Nephron (organoid): ENCODE measurements around the gene LYVE1.
"Not testable (repeated sequence)": the region's sequence is repeated elsewhere in the genome, so short reads cannot be mapped to it uniquely, and the experiment has no call there.

Source experiments
- H3K27ac Mint-ChIP-seq, 3 experiments: 2 replicates each; pipeline ENCODE4 v1.8.0; 2020; ENCODE audit warnings: mixed read lengths in 3 of 3, mild to moderate bottlenecking in 2 of 3, moderate library complexity in 1 of 3
- H3K27me3 Mint-ChIP-seq: 2 replicates; pipeline ENCODE4 v1.8.0; 2021; ENCODE audit warnings: low read depth, mild to moderate bottlenecking, moderate library complexity, mixed read lengths
- H3K36me3 Mint-ChIP-seq: 2 replicates; pipeline ENCODE4 v1.8.0; 2020; ENCODE audit warnings: low read depth, mixed read lengths
- H3K4me1 Mint-ChIP-seq: 2 replicates; pipeline ENCODE4 v1.8.0; 2020; ENCODE audit warnings: mixed read lengths
- H3K4me3 Mint-ChIP-seq, 3 experiments: 2 replicates each; pipeline ENCODE4 v1.8.0; 2020; ENCODE audit warnings: mild to moderate bottlenecking in 3 of 3, mixed read lengths in 3 of 3, moderate library complexity in 2 of 3
- H3K9me3 Mint-ChIP-seq: 2 replicates; pipeline ENCODE4 v1.8.0; 2020; ENCODE audit warnings: mixed read lengths
- TF ChIP-seq, protein P1 (sequence below), 3 experiments: fragments of 200-600 bp; sonication (generic); IDR thresholded peaks; one replicate each; pipeline ENCODE4 v1.5.0; 2021; ENCODE audit warnings: antibody characterized with exemption in 3 of 3; ENCODE audit not compliant: unreplicated experiment in 3 of 3

The LYVE1 gene

DNA sequence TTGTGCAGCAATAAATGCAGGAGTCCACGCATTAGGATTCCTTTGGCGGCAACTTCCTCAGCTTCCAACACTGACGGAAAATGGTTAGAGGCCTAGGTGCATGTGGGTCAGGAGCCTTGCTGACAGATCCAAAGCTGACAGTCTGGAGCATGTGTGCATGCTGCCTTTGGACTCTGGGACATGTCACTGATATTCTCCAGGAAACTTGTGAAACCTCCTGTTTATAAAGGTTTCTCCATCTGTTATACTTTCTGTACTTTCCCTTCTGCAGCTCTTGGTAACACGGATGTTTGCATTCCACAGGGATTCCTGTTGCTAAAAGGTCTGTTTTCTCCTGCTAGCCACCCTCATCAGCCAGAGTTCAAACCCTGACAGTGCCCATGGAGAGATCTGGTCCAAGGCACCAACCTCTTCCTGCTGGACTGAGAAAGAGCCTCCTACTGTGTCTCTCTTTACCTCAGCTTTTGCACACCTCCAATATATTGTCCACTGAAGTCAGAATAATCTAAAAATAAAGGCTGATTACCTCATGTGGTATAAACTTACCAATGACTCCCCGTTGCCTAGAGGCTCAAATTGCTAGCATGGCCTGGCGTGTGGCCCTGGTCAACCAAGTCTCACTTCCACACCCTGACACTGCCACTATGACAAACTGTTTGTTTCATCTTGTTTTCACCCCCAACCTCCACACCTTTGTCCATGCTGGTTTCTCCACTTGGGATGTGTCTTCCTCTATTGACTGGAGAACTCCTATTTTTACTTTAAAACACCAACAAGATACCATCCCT lies 31.1 kb upstream of the LYVE1 start:
- Mint-ChIP-seq H3K27me3 (no peaks in the 10 kb centered on the region), H3K4me1 (peaks cover 35% of the 10 kb centered on the region), H3K36me3 (peaks cover 22% of the 10 kb centered on the region), H3K27ac (no peak overlapping the region), H3K9me3 (peaks cover 3% of the 10 kb centered on the region), H3K4me3 (no peak overlapping the region)
- TF ChIP-seq, protein P1, sequence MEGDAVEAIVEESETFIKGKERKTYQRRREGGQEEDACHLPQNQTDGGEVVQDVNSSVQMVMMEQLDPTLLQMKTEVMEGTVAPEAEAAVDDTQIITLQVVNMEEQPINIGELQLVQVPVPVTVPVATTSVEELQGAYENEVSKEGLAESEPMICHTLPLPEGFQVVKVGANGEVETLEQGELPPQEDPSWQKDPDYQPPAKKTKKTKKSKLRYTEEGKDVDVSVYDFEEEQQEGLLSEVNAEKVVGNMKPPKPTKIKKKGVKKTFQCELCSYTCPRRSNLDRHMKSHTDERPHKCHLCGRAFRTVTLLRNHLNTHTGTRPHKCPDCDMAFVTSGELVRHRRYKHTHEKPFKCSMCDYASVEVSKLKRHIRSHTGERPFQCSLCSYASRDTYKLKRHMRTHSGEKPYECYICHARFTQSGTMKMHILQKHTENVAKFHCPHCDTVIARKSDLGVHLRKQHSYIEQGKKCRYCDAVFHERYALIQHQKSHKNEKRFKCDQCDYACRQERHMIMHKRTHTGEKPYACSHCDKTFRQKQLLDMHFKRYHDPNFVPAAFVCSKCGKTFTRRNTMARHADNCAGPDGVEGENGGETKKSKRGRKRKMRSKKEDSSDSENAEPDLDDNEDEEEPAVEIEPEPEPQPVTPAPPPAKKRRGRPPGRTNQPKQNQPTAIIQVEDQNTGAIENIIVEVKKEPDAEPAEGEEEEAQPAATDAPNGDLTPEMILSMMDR (IDR thresholded peaks at IDR 0.05; ENCODE audit: unreplicated experiment in 3 of 3) = no peak

DNA sequence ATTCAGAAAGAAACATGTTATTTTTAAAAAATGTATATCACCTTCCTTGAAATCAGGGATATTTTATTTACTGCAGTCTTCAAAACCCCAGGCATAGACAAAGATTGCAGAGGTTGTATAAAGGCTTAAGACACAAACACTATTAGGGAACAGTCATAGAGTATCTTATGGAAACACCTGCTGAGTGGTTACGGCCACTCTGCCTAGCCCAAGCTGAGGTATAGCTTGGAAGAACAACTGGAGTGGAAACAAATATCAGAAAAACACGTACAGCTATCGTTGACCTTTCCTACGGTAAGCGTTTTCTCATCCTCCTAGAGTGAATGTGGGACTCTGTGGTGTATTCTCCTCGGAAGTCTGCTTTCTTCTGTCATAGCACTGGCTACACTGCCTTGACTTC lies 30.4 kb upstream of the LYVE1 start:
- Mint-ChIP-seq H3K27ac (no peak overlapping the region), H3K4me1 (peaks cover 31% of the 10 kb centered on the region), H3K36me3 (peaks cover 22% of the 10 kb centered on the region), H3K4me3 (no peak overlapping the region), H3K27me3 (no peaks in the 10 kb centered on the region), H3K9me3 (peaks cover 3% of the 10 kb centered on the region)
- TF ChIP-seq, protein P1 (IDR thresholded peaks at IDR 0.05; ENCODE audit: unreplicated experiment in 3 of 3) = no peak

DNA sequence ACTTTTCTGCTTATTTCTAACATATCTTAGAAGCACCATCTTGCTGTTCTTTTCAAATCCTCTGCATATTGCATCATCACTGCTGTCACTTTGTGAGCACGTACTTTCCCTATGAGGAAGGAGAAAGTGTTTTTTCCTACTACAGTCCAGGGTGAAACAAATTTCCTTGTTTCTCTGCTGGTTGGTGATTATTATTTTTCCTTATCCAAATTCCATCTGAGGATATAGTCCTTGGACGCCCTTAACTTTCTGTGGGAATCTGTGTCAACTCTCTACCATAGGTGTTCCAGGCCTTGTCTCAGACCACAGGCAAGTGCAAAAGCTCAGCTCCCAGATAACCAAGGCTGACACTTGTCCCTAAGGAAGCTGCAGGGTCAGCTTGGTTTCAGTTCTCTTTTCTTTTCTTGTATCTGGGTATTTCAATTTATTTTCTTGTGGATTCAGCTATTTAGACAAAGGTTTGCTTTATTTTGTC lies 29.4 kb upstream of the LYVE1 start:
- no peak overlapping the region for H3K4me3 Mint-ChIP-seq
- H3K27me3 Mint-ChIP-seq = no peaks in the 10 kb centered on the region
- TF ChIP-seq, protein P1 (IDR thresholded peaks at IDR 0.05; ENCODE audit: unreplicated experiment in 3 of 3) = no peak
- peaks cover 3% of the 10 kb centered on the region for H3K9me3 Mint-ChIP-seq
- H3K36me3 Mint-ChIP-seq = peaks cover 25% of the 10 kb centered on the region
- peaks cover 31% of the 10 kb centered on the region for H3K4me1 Mint-ChIP-seq
- H3K27ac Mint-ChIP-seq = no peak overlapping the region

DNA sequence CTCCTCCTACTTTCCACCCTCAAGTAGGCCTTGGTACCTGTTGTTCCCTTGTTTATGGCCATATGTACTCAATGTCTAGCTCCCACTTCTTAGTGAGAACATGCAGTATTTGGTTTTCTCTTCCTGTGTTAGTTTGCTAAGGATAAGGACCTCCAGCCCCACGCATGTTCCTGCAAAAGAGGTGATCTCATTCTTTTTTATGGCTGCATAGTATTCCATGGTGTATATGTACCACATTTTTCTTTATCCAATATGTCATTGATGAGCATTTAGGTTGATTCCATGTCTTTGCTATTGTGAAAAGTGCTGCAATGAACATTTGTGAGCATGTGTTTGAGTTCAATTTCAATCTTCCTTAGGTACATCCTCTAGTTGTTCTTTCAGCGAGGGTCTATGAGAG lies 27.4 kb upstream of the LYVE1 start:
- H3K4me3 Mint-ChIP-seq, H3K9me3 Mint-ChIP-seq, H3K27me3 Mint-ChIP-seq, H3K27ac Mint-ChIP-seq: not testable (repeated sequence)
- Mint-ChIP-seq H3K36me3 (peaks cover 12% of the 10 kb centered on the region), H3K4me1 (peaks cover 19% of the 10 kb centered on the region)

DNA sequence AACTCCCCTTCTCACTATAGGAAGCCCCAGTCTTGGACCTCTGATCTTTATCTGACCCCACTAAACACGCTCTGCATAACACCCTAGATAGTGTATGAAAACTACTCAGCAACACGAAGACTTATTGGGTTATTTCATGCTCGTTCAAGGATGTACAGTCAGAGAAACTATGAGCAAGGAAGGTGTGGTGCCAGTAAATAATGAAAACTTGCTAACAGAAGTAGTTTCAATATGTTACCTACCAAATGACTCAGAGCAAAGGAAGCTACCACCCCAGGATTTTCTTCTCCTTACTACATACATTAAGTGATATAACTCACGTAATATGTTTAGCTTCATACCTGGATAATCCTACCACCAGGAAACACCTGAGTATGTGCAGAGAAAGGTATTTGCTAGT lies 25.9 kb upstream of the LYVE1 start:
- Mint-ChIP-seq H3K4me3 (no peak overlapping the region), H3K36me3 (peaks cover 14% of the 10 kb centered on the region), H3K9me3 (peaks cover 3% of the 10 kb centered on the region), H3K27me3 (no peaks in the 10 kb centered on the region), H3K27ac (no peak overlapping the region), H3K4me1 (peaks cover 17% of the 10 kb centered on the region)
- TF ChIP-seq, protein P1 (IDR thresholded peaks at IDR 0.05; ENCODE audit: unreplicated experiment in 3 of 3) = no peak

DNA sequence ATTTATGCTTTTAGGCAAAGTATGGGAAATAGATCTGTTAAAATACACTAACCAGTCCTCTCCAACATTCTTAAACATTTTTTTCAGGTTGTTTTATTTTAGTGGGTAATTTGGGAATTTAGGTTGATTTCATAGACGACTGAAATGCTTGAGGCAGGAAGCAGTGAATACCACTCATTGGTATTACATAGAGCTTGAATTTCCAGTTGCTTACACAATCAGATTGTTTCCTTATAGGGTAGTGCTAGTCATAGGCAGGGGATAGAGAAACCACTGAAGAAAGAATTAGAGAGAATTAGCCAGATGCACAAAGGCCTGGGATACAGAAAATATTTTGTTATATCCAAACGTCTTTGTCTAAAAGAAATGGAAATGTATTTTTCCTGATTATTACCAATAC lies 23.9 kb upstream of the LYVE1 start:
- no peaks in the 10 kb centered on the region for H3K27me3 Mint-ChIP-seq
- H3K4me3 Mint-ChIP-seq = no peak overlapping the region
- peaks cover 3% of the 10 kb centered on the region for H3K9me3 Mint-ChIP-seq
- peaks cover 29% of the 10 kb centered on the region for H3K4me1 Mint-ChIP-seq
- peaks cover 20% of the 10 kb centered on the region for H3K36me3 Mint-ChIP-seq
- no peak overlapping the region for H3K27ac Mint-ChIP-seq
- TF ChIP-seq, protein P1 (IDR thresholded peaks at IDR 0.05; ENCODE audit: unreplicated experiment in 3 of 3) = no peak
